HCT116 (cell line): ENCODE results near the gene EARS2. TPM values are rescaled to one million over a fixed set of nuclear protein-coding genes. Genes with fewer than 3 reads are reported as not detected.

ENCODE experiments used
- ATAC-seq: fragments of 200-7000 bp; cut with Tn5 transposase; 2 replicates; pipeline ENCODE4 v1.9.1; 2020; ENCODE audit warnings: mild to moderate bottlenecking, moderate library complexity
- BruUV-seq: library from RNA; stranded (reverse); fragments of 400-500 nt; replicated peaks from 2 replicates; lab custom pipeline; 2021; lab: Mats Ljungman, UMichigan
- CTCF ChIA-PET: fragments of 300-600 bp; sonication (Branson Sonifier 250); formaldehyde crosslinking; loops from one replicate; lab custom pipeline; 2021; ENCODE audit warnings: antibody characterized with exemption; lab: Charles Lee
- POLR2A ChIA-PET: fragments of 300-600, 350-600 bp; sonication (Branson Sonifier 250); formaldehyde crosslinking; loops from one replicate; lab custom pipeline; 2021; ENCODE audit warnings: antibody characterized with exemption; lab: Charles Lee
- RAD21 ChIA-PET, 2 experiments: fragments of 300-600 bp; sonication (Branson Sonifier 250); formaldehyde crosslinking; loops; one replicate each; lab custom pipeline; 2023; ENCODE audit warnings: low total read pairs in 2 of 2; ENCODE audit not compliant: uncharacterized antibody in 2 of 2, unreplicated experiment in 2 of 2, low non-redundant PET in 1 of 2; lab: Charles Lee
- DNase-seq: peaks from one replicate; pipeline ENCODE4 v3.0.0-alpha.2; 2010; ENCODE audit warnings: low read depth, low spot score
- H2AFZ ChIP-seq: fragments of 200-600 bp; shearing (Covaris generic), sonication (generic); 2 replicates; pipeline ENCODE4 v1.6.1; 2017; ENCODE audit warnings: low read depth, mixed run types, mixed read lengths, antibody characterized with exemption, low read length; ENCODE audit not compliant: poor library complexity, severe bottlenecking
- H3K27ac ChIP-seq: 2 replicates; pipeline ENCODE4 v1.5.1; 2012; ENCODE audit warnings: low read depth, low read length
- H3K27me3 ChIP-seq: fragments of 200-600 bp; sonication (generic); 2 replicates; pipeline ENCODE4 v1.6.1; 2016; ENCODE audit warnings: mixed run types, low read length, mixed read lengths; ENCODE audit not compliant: insufficient read depth
- H3K36me3 ChIP-seq, 2 experiments: fragments of 200-500 bp in 1 of 2; fragments of 200-600 bp in 1 of 2; sonication (Bioruptor generic) in 1 of 2; sonication (generic) in 1 of 2; 2 replicates each; pipeline versions ENCODE4 v1.5.1 to v1.6.1; 2014 to 2016; ENCODE audit warnings: low read length in 2 of 2, inconsistent platforms in 1 of 2, mixed read lengths in 1 of 2, mixed run types in 1 of 2; ENCODE audit not compliant: insufficient read depth in 2 of 2, control insufficient read depth in 1 of 2
- H3K4me1 ChIP-seq, 2 experiments: fragments of 200-600 bp in 1 of 2; sonication (generic) in 1 of 2; 2 replicates each; pipeline versions ENCODE4 v1.5.1 to v1.6.1; 2012 to 2017; ENCODE audit warnings: low read length in 2 of 2, inconsistent platforms in 1 of 2, mild to moderate bottlenecking in 1 of 2, mixed read lengths in 1 of 2, mixed run types in 1 of 2, moderate library complexity in 1 of 2; ENCODE audit not compliant: insufficient read depth in 2 of 2, control insufficient read depth in 1 of 2
- H3K4me2 ChIP-seq: fragments of 200-600 bp; sonication (generic); 2 replicates; pipeline ENCODE4 v1.6.1; 2017; ENCODE audit warnings: mixed run types, low read length, mixed read lengths
- H3K4me3 ChIP-seq, 2 experiments: fragments of 200-600 bp in 1 of 2; sonication (generic) in 1 of 2; replicated peaks in 1 of 2; 2 replicates each; pipeline ENCODE4 v1.5.1; 2011 to 2016; ENCODE audit warnings: low read length in 2 of 2, control low read depth in 1 of 2, low read depth in 1 of 2, mild to moderate bottlenecking in 1 of 2, mixed read lengths in 1 of 2, mixed run types in 1 of 2
- H3K79me2 ChIP-seq: fragments of 200-600 bp; sonication (generic); 2 replicates; pipeline ENCODE4 v1.6.1; 2017; ENCODE audit warnings: mild to moderate bottlenecking, mixed run types, low read length, moderate library complexity, mixed read lengths; ENCODE audit not compliant: insufficient read depth
- H3K9ac ChIP-seq: fragments of 200-600 bp; sonication (generic); 2 replicates; pipeline ENCODE4 v1.6.1; 2016; ENCODE audit warnings: low read length, mixed read lengths
- H3K9me2 ChIP-seq: fragments of 200-600 bp; sonication (generic), shearing (Covaris generic); 2 replicates; pipeline ENCODE4 v1.6.1; 2017; ENCODE audit warnings: mixed run types, mild to moderate bottlenecking, moderate library complexity; ENCODE audit not compliant: insufficient read depth
- H3K9me3 ChIP-seq, 2 experiments: fragments of 200-500 bp in 1 of 2; fragments of 200-600 bp in 1 of 2; sonication (Bioruptor generic) in 1 of 2; sonication (generic) in 1 of 2; 2 replicates each; pipeline ENCODE4 v1.6.1; 2014 to 2017; ENCODE audit warnings: low read length in 2 of 2, mixed read lengths in 2 of 2, inconsistent platforms in 1 of 2, low read depth in 1 of 2, mild to moderate bottlenecking in 1 of 2, mixed run types in 1 of 2, moderate library complexity in 1 of 2; ENCODE audit not compliant: control insufficient read depth in 1 of 2, insufficient read depth in 1 of 2
- H4K20me1 ChIP-seq: fragments of 200-600 bp; sonication (generic), shearing (Covaris generic); 2 replicates; pipeline ENCODE4 v1.6.1; 2017; ENCODE audit warnings: mixed run types, mild to moderate bottlenecking, moderate library complexity; ENCODE audit not compliant: insufficient read depth
- CBX3 ChIP-seq: IDR thresholded peaks from 2 replicates; pipeline ENCODE4 v1.6.1; 2012; ENCODE audit warnings: low read depth
- CEBPB ChIP-seq: IDR thresholded peaks from 2 replicates; pipeline ENCODE4 v1.6.1; 2012; ENCODE audit warnings: low read depth
- EGR1 ChIP-seq: IDR thresholded peaks from 2 replicates; pipeline ENCODE4 v1.6.1; 2012; ENCODE audit warnings: low read depth
- ELF1 ChIP-seq: IDR thresholded peaks from 2 replicates; pipeline ENCODE4 v1.6.1; 2012; ENCODE audit warnings: low read depth, borderline replicate concordance
- EZH2phosphoT487 ChIP-seq: fragments of 200-600 bp; IDR thresholded peaks from 2 replicates; pipeline ENCODE4 v1.6.1; 2018; ENCODE audit warnings: antibody characterized with exemption, borderline replicate concordance
- FOSL1 ChIP-seq: IDR thresholded peaks from 2 replicates; pipeline ENCODE4 v1.6.1; 2012; ENCODE audit warnings: low read depth
- POLR2A ChIP-seq: IDR thresholded peaks from 2 replicates; pipeline ENCODE4 v1.7.0; 2011; ENCODE audit warnings: borderline replicate concordance; ENCODE audit not compliant: insufficient read depth, insufficient read length; ENCODE audit errors: extremely low read depth
- RAD21 ChIP-seq: IDR thresholded peaks from 2 replicates; pipeline ENCODE4 v1.6.1; 2012; ENCODE audit warnings: low read depth, mild to moderate bottlenecking
- SIN3A ChIP-seq: IDR thresholded peaks from 2 replicates; pipeline ENCODE4 v1.6.1; 2012; ENCODE audit warnings: low read depth
- SP1 ChIP-seq: IDR thresholded peaks from 2 replicates; pipeline ENCODE4 v1.6.1; 2012; ENCODE audit warnings: low read depth
- SRF ChIP-seq: IDR thresholded peaks from 2 replicates; pipeline ENCODE4 v1.6.1; 2012; ENCODE audit warnings: low read depth
- TCF7L2 ChIP-seq: IDR thresholded peaks from 2 replicates; pipeline ENCODE4 v1.7.0; 2011; ENCODE audit warnings: borderline replicate concordance, inconsistent platforms; ENCODE audit not compliant: insufficient read depth, insufficient read length; ENCODE audit errors: extremely low read depth
- ZFX ChIP-seq: fragments of 450-650 bp; IDR thresholded peaks from 2 replicates; pipeline ENCODE4 v1.6.1; 2017
- ZNF274 ChIP-seq: fragments of 200-500 bp; sonication (Bioruptor generic); IDR thresholded peaks from 2 replicates; pipeline ENCODE4 v1.6.1; 2014; ENCODE audit warnings: mild to moderate bottlenecking, low read depth, low read length, inconsistent platforms
- intact Hi-C: fragments of 100-400 bp; cut with micrococcal nuclease; formaldehyde crosslinking; loops from 2 replicates; pipeline ENCODE4 v1.10.0; 2022
- total RNA-seq: library from RNA; stranded (reverse); gene quantifications from one replicate; pipeline ENCODE4 v1.2.1, GENCODE V29; 2021; ENCODE audit not compliant: unreplicated experiment
- TF ChIP-seq, protein P1 (sequence below): IDR thresholded peaks from 2 replicates; pipeline ENCODE4 v1.6.1; 2012; ENCODE audit warnings: low read depth
- TF ChIP-seq, protein P2 (sequence below): IDR thresholded peaks from 2 replicates; pipeline ENCODE4 v1.6.1; 2012
- TF ChIP-seq, protein P3 (sequence below): IDR thresholded peaks from 2 replicates; pipeline ENCODE4 v1.6.1; 2011; ENCODE audit warnings: mild to moderate bottlenecking, low read length, moderate library complexity; ENCODE audit not compliant: insufficient replicate concordance; ENCODE audit errors: extremely low read depth

Gene EARS2
- total RNA-seq, 1 experiment from 2014 or later: 35.6 TPM

DNA sequence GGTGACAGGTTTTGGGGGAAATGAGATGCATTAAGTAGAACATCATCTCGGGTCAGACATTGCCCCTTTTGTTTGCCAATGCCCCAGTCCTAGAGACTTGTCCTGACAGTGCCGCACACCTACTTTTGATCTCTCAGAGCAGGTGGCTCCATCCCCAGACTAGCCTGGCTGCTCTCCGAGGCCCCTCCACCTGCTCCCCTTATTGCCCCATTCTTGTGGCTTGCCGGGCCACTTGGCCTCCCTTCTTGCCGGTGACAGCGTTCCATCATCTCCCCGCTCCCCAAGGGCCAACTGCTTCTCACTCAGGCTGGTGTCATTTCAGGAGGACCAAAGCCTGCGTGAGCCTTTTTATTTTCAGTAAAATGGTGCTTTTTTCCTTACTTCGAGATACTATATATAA is 15.2 kb upstream of the EARS2 start (continued):
- TF ChIP-seq, protein P1, sequence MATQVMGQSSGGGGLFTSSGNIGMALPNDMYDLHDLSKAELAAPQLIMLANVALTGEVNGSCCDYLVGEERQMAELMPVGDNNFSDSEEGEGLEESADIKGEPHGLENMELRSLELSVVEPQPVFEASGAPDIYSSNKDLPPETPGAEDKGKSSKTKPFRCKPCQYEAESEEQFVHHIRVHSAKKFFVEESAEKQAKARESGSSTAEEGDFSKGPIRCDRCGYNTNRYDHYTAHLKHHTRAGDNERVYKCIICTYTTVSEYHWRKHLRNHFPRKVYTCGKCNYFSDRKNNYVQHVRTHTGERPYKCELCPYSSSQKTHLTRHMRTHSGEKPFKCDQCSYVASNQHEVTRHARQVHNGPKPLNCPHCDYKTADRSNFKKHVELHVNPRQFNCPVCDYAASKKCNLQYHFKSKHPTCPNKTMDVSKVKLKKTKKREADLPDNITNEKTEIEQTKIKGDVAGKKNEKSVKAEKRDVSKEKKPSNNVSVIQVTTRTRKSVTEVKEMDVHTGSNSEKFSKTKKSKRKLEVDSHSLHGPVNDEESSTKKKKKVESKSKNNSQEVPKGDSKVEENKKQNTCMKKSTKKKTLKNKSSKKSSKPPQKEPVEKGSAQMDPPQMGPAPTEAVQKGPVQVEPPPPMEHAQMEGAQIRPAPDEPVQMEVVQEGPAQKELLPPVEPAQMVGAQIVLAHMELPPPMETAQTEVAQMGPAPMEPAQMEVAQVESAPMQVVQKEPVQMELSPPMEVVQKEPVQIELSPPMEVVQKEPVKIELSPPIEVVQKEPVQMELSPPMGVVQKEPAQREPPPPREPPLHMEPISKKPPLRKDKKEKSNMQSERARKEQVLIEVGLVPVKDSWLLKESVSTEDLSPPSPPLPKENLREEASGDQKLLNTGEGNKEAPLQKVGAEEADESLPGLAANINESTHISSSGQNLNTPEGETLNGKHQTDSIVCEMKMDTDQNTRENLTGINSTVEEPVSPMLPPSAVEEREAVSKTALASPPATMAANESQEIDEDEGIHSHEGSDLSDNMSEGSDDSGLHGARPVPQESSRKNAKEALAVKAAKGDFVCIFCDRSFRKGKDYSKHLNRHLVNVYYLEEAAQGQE: no peak
- no peak for TF ChIP-seq POLR2A
- TF ChIP-seq EZH2phosphoT487: no peak
- TF ChIP-seq CEBPB: no peak
- TF ChIP-seq, protein P2, sequence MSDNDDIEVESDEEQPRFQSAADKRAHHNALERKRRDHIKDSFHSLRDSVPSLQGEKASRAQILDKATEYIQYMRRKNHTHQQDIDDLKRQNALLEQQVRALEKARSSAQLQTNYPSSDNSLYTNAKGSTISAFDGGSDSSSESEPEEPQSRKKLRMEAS: no peak
- TF ChIP-seq RAD21: no peak

DNA sequence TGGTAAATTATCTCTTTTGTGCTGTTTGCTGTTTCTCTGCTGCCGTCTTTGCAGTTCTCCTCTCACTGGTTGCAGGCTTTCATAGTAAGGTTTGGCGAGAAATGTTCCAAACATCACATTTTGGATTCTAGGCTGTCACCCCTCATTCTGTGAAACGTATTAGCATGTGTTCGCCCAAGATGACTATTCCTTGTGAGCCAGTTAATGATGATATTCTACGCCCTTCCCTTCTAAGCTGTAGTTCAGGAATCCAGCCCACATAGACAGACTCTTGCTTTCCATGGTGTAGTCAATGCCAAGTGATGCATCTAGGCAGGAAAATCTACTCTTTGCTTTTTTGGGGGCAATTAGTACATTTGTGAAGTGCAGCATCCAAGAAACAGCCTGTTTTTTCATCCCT is 14.7 kb upstream of the EARS2 start:
- ATAC-seq (no peak), DNase-seq (no peak)
- RAD21 ChIA-PET: no interaction called here
- no peak overlapping the region for H2AFZ ChIP-seq
- H3K9me3 ChIP-seq: no peaks in the 10 kb centered on the region
- H3K4me3 ChIP-seq: no peak overlapping the region
- POLR2A ChIA-PET: no interaction called here
- H4K20me1 ChIP-seq: no peaks in the 10 kb centered on the region
- no peak overlapping the region for H3K9ac ChIP-seq
- H3K9me2 ChIP-seq: no peaks in the 10 kb centered on the region
- intact Hi-C loops: no loop called here
- H3K27me3 ChIP-seq: no peaks in the 10 kb centered on the region
- no peaks in the 10 kb centered on the region for H3K79me2 ChIP-seq
- H3K4me1 ChIP-seq: no peaks in the 10 kb centered on the region
- TSS peak; percentile 5 for BruUV-seq
- CTCF ChIA-PET: interaction anchor here (0.8 kb wide), 1 partner anchor 14 kb away, joined by 3 read pairs; the partner anchor contains the start of genes EARS2 and UBFD1
- peaks cover 25 to 44% of the 10 kb centered on the region in 2 experiments for H3K36me3 ChIP-seq
- H3K4me2 ChIP-seq: no peak overlapping the region
- no peak overlapping the region for H3K27ac ChIP-seq
- TF ChIP-seq EGR1 (no peak), SRF (no peak), ZNF274 (no peak), ZFX (no peak), CBX3 (no peak), POLR2A (no peak), TCF7L2 (no peak), SIN3A (no peak), ELF1 (no peak), SP1 (no peak), FOSL1 (no peak), EZH2phosphoT487 (no peak)
- TF ChIP-seq, protein P1: no peak
- TF ChIP-seq, protein P3, sequence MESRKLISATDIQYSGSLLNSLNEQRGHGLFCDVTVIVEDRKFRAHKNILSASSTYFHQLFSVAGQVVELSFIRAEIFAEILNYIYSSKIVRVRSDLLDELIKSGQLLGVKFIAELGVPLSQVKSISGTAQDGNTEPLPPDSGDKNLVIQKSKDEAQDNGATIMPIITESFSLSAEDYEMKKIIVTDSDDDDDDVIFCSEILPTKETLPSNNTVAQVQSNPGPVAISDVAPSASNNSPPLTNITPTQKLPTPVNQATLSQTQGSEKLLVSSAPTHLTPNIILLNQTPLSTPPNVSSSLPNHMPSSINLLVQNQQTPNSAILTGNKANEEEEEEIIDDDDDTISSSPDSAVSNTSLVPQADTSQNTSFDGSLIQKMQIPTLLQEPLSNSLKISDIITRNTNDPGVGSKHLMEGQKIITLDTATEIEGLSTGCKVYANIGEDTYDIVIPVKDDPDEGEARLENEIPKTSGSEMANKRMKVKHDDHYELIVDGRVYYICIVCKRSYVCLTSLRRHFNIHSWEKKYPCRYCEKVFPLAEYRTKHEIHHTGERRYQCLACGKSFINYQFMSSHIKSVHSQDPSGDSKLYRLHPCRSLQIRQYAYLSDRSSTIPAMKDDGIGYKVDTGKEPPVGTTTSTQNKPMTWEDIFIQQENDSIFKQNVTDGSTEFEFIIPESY: no peak
